ENCODE measurements around the gene IQCK.

DNA sequence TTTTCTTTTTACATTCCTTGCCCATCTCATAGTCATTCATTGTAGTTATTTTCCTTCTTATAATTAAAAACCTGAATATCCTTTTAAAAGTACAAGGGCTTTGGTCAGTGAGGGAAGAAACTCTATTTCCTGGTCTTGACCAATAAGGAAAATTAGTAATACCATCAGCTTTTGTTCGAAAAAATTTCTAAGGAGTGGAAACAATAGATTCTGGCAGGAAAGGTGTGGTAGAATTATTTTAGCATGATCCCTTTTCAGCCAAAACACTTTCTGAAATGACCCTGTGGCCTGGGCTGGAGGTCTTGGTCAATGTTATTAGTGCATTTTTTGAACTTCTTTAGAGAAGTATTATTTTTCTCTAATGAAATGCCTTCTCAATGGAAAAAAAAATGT lies 36.6 kb downstream of the IQCK start:
- no peak for TF ChIP-seq POLR2A (IDR thresholded peaks at IDR 0.05)
- TF ChIP-seq, protein P1, sequence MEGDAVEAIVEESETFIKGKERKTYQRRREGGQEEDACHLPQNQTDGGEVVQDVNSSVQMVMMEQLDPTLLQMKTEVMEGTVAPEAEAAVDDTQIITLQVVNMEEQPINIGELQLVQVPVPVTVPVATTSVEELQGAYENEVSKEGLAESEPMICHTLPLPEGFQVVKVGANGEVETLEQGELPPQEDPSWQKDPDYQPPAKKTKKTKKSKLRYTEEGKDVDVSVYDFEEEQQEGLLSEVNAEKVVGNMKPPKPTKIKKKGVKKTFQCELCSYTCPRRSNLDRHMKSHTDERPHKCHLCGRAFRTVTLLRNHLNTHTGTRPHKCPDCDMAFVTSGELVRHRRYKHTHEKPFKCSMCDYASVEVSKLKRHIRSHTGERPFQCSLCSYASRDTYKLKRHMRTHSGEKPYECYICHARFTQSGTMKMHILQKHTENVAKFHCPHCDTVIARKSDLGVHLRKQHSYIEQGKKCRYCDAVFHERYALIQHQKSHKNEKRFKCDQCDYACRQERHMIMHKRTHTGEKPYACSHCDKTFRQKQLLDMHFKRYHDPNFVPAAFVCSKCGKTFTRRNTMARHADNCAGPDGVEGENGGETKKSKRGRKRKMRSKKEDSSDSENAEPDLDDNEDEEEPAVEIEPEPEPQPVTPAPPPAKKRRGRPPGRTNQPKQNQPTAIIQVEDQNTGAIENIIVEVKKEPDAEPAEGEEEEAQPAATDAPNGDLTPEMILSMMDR (IDR thresholded peaks at IDR 0.05), result no peak
